HepG2 (cell line): Measurements from ENCODE around the gene SNF8. TPM values are rescaled to one million over a fixed set of nuclear protein-coding genes. Genes with fewer than 3 reads are reported as not detected.
A peak's percentile ranks its signal among the peaks of the same experiment; 100 is the strongest.

Experiments
- ATAC-seq: fragments of 200-7000 bp; cut with Tn5 transposase; 3 replicates; pipeline ENCODE4 v1.9.1; 2020; ENCODE audit warnings: mild to moderate bottlenecking, moderate library complexity
- BruUV-seq: library from RNA; stranded (reverse); fragments of 400-500 nt; replicated peaks from 2 replicates; lab custom pipeline; 2021; lab: Mats Ljungman, UMichigan
- CTCF ChIA-PET: fragments of 300-600 bp; formaldehyde crosslinking; extraction: SDS; loops from one replicate; lab custom pipeline; 2021; ENCODE audit warnings: low total read pairs, inconsistent platforms, low intra/inter-chr PET ratio; lab: Yijun Ruan, JAX
- POLR2A ChIA-PET: fragments of 350-600 bp; sonication (Branson Sonifier 250); formaldehyde crosslinking; loops from one replicate; lab custom pipeline; 2020; ENCODE audit warnings: antibody characterized with exemption, inconsistent platforms; lab: Yijun Ruan, JAX
- DNase-seq: peaks from one replicate; pipeline ENCODE4 v3.0.0-alpha.2; 2015; ENCODE audit warnings: low spot score
- FAIRE-seq: peaks from 3 replicates; lab custom pipeline; 2011; peaks lifted over from hg19 to GRCh38; lab: Jason Lieb, UNC
- H2AFZ ChIP-seq: one replicate; pipeline ENCODE4 v1.6.1; 2011; ENCODE audit warnings: low read length, inconsistent platforms
- H3K27ac ChIP-seq: fragments of 300-600 bp; 3 replicates; pipeline ENCODE4 v1.8.0; 2011; ENCODE audit warnings: mixed run types, mild to moderate bottlenecking, mixed read lengths, low read length, inconsistent platforms; ENCODE audit not compliant: insufficient read depth; ENCODE audit errors: extremely low read length
- H3K27me3 ChIP-seq, 2 experiments: fragments of 200-600 bp in 1 of 2; 2 replicates in 1 of 2; 3 replicates in 1 of 2; pipeline versions ENCODE4 v1.6.0 to v1.8.0; 2011; ENCODE audit warnings: low read length in 2 of 2, mild to moderate bottlenecking in 2 of 2, moderate library complexity in 2 of 2, inconsistent platforms in 1 of 2; ENCODE audit not compliant: insufficient read depth in 2 of 2, control insufficient read depth in 1 of 2
- H3K36me3 ChIP-seq, 2 experiments: fragments of 200-600 bp in 1 of 2; replicated peaks in 1 of 2; 2 replicates in 1 of 2; 3 replicates in 1 of 2; pipeline versions ENCODE4 v1.5.1 to v1.8.0; 2011; ENCODE audit warnings: low read length in 2 of 2, inconsistent platforms in 1 of 2; ENCODE audit not compliant: insufficient read depth in 2 of 2, control insufficient read depth in 1 of 2
- H3K4me1 ChIP-seq: 2 replicates; pipeline ENCODE4 v1.5.1; 2012; ENCODE audit warnings: low read length, inconsistent platforms; ENCODE audit not compliant: insufficient read depth
- H3K4me2 ChIP-seq: 2 replicates; pipeline ENCODE4 v1.6.0; 2011; ENCODE audit warnings: low read depth, low read length, inconsistent platforms
- H3K4me3 ChIP-seq, 3 experiments: fragments of 200-600 bp in 1 of 3; sonication (generic), shearing (Covaris generic) in 1 of 3; replicated peaks in 1 of 3; 2 replicates each; pipeline ENCODE4 v1.5.1; 2011 to 2016; ENCODE audit warnings: low read length in 3 of 3, inconsistent platforms in 2 of 3, low read depth in 2 of 3, mild to moderate bottlenecking in 2 of 3, control low read depth in 1 of 3, mixed read lengths in 1 of 3; ENCODE audit not compliant: insufficient read depth in 1 of 3
- H3K79me2 ChIP-seq: one replicate; pipeline ENCODE4 v1.6.1; 2011; ENCODE audit warnings: low read length, inconsistent platforms; ENCODE audit not compliant: insufficient read depth
- H3K9ac ChIP-seq: 2 replicates; pipeline ENCODE4 v1.6.0; 2011; ENCODE audit warnings: mild to moderate bottlenecking, low read depth, low read length, inconsistent platforms; ENCODE audit not compliant: insufficient read depth
- H3K9me3 ChIP-seq: 2 replicates; pipeline ENCODE4 v1.5.1; 2012; ENCODE audit warnings: mild to moderate bottlenecking, low read length
- H4K20me1 ChIP-seq: 2 replicates; pipeline ENCODE4 v1.6.0; 2011; ENCODE audit warnings: inconsistent platforms, mild to moderate bottlenecking, low read length, moderate library complexity; ENCODE audit not compliant: insufficient read depth
- ETV6 ChIP-seq: sonication (generic); formaldehyde crosslinking; conservative IDR thresholded peaks from 2 replicates; pipeline ENCODE4 v1.4.0; 2020; ENCODE audit warnings: missing genetic modification reagents
- GZF1 ChIP-seq: sonication (generic); formaldehyde crosslinking; IDR thresholded peaks from 2 replicates; pipeline ENCODE4 v1.5.1; 2020; ENCODE audit warnings: mild to moderate bottlenecking, missing genetic modification reagents
- RBFOX2 ChIP-seq: fragments of 200-400 bp; formaldehyde crosslinking; IDR thresholded peaks from 2 replicates; pipeline ENCODE4 v1.6.1; 2017; ENCODE audit warnings: low read depth, mild to moderate bottlenecking, low read length
- SMYD3 ChIP-seq: sonication (generic); formaldehyde crosslinking; IDR thresholded peaks from 2 replicates; pipeline ENCODE4 v1.8.1; 2023; ENCODE audit warnings: mild to moderate bottlenecking, missing genetic modification reagents
- ZNF225 ChIP-seq: sonication (generic); formaldehyde crosslinking; IDR thresholded peaks from 2 replicates; pipeline ENCODE4 v1.4.0; 2020; ENCODE audit warnings: mild to moderate bottlenecking, missing genetic modification reagents
- ZNF292 ChIP-seq: sonication (generic); formaldehyde crosslinking; IDR thresholded peaks from 2 replicates; pipeline ENCODE4 v1.8.1; 2022; ENCODE audit warnings: mild to moderate bottlenecking, low read depth, missing genetic modification reagents, borderline replicate concordance
- ZNF569 ChIP-seq: sonication (generic); formaldehyde crosslinking; IDR thresholded peaks from 2 replicates; pipeline ENCODE4 v1.5.0; 2020; ENCODE audit warnings: mild to moderate bottlenecking, missing genetic modification reagents, moderate library complexity, borderline replicate concordance
- WGBS: methylation state at CpG from one replicate; pipeline ENCODE4 v1.1.6; 2017; ENCODE audit warnings: low lambda C conversion rate; 5-methylcytosine and 5-hydroxymethylcytosine counted together
- in situ Hi-C: cut with HindIII; loops from 2 replicates; pipeline ENCODE4 v1.10.0; 2017; ENCODE audit warnings: low pct_unique_long_range_greater_than_20kb; ENCODE audit not compliant: extremely low pct_ligation_motif_present
- intact Hi-C: fragments of 100-400 bp; cut with micrococcal nuclease; formaldehyde crosslinking; loops from one replicate; pipeline ENCODE4 v1.10.0; 2022; ENCODE audit not compliant: unreplicated experiment
- polyA plus RNA-seq, 8 experiments: library from polyadenylated mRNA; depleted of rRNA in 3 of 8; stranded (reverse) in 7 of 8; unstranded in 1 of 8; fragments of >200 nt; fragmentation: Illumina TruSeq in 4 of 8; extraction: Trizol in 4 of 8; gene quantifications; 2 replicates each; pipeline versions ENCODE4 v1.2.1 to v1.2.3, GENCODE V29; 2011 to 2016; ENCODE audit warnings: low read depth in 4 of 8, missing spikeins in 1 of 8, mixed read lengths in 1 of 8; ENCODE audit not compliant: insufficient read depth in 1 of 8
- total RNA-seq, 5 experiments: library from RNA; depleted of rRNA; stranded (reverse); fragments of >200 nt; fragmentation: Illumina TruSeq; extraction: Trizol; gene quantifications; 2 replicates each; pipeline ENCODE4 v1.2.3, GENCODE V29; 2016; ENCODE audit warnings: low read depth in 1 of 5
- TF ChIP-seq, protein P1 (sequence below), 2 experiments: IDR thresholded peaks; 2 replicates each; pipeline ENCODE4 v1.6.1; 2011 to 2012; ENCODE audit warnings: low read length in 2 of 2, borderline replicate concordance in 1 of 2, low read depth in 1 of 2, mild to moderate bottlenecking in 1 of 2, moderate library complexity in 1 of 2

SNF8 gene
- total and polyA plus RNA-seq, 2 of the 13 experiments (the other 11 are each of a cell fraction or from before 2014, with no cell fraction given), result 114 to 153 TPM

DNA sequence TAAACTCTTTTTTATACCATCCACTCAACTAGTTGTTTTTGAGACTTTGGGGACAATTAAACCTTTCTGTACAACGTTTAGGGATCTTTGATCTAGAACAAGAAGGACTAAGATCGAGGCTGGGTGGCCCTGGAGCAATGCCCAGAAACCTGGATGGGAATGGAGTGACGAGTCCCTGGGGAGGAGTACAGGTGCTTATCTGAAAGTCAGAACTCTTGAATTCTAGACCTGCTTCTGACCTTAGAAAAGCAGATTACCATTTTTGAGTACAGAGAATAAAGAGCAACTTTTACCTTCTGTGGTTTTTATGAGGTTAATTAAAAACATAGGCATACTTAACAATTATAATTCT lies 18.7 kb downstream of the SNF8 start:
- no peak overlapping the region for H2AFZ ChIP-seq
- no peaks in the 10 kb centered on the region for H4K20me1 ChIP-seq
- peaks cover 44 to 88% of the 10 kb centered on the region in 2 experiments for H3K36me3 ChIP-seq
- ATAC-seq (no peak), DNase-seq (no peak), FAIRE-seq (no peak)
- no peaks in the 10 kb centered on the region for H3K79me2 ChIP-seq
- H3K4me3 ChIP-seq, result no peak overlapping the region
- no peak overlapping the region for H3K27ac ChIP-seq
- in situ Hi-C loops, result no loop called here
- H3K9ac ChIP-seq, result no peak overlapping the region
- CTCF ChIA-PET, result no interaction called here
- no peaks in the 10 kb centered on the region for H3K9me3 ChIP-seq
- 72% methylated on average over 3 of the region's 3 CpGs for WGBS
- BruUV-seq, result no TSS peak
- intact Hi-C loops, result no loop called here
- no peaks in the 10 kb centered on the region for H3K27me3 ChIP-seq
- H3K4me1 ChIP-seq, result peaks cover 15% of the 10 kb centered on the region
- no peak overlapping the region for H3K4me2 ChIP-seq
- POLR2A ChIA-PET, result no interaction called here
- TF ChIP-seq SMYD3, result no peak
- 0 out of 2 replicates have a peak, but pooled peaks have one; percentile 30 for TF ChIP-seq RBFOX2
- TF ChIP-seq GZF1 (CRISPR knock-in tag), result no peak
- no peak for TF ChIP-seq ZNF225 (CRISPR knock-in tag)
- TF ChIP-seq, protein P1, sequence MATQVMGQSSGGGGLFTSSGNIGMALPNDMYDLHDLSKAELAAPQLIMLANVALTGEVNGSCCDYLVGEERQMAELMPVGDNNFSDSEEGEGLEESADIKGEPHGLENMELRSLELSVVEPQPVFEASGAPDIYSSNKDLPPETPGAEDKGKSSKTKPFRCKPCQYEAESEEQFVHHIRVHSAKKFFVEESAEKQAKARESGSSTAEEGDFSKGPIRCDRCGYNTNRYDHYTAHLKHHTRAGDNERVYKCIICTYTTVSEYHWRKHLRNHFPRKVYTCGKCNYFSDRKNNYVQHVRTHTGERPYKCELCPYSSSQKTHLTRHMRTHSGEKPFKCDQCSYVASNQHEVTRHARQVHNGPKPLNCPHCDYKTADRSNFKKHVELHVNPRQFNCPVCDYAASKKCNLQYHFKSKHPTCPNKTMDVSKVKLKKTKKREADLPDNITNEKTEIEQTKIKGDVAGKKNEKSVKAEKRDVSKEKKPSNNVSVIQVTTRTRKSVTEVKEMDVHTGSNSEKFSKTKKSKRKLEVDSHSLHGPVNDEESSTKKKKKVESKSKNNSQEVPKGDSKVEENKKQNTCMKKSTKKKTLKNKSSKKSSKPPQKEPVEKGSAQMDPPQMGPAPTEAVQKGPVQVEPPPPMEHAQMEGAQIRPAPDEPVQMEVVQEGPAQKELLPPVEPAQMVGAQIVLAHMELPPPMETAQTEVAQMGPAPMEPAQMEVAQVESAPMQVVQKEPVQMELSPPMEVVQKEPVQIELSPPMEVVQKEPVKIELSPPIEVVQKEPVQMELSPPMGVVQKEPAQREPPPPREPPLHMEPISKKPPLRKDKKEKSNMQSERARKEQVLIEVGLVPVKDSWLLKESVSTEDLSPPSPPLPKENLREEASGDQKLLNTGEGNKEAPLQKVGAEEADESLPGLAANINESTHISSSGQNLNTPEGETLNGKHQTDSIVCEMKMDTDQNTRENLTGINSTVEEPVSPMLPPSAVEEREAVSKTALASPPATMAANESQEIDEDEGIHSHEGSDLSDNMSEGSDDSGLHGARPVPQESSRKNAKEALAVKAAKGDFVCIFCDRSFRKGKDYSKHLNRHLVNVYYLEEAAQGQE (IDR thresholded peaks at IDR 0.05; ENCODE audit: borderline replicate concordance in 1 of 2, low read depth in 1 of 2, low read length in 2 of 2), result no peak
- no peak for TF ChIP-seq ZNF292 (CRISPR knock-in tag)
- no peak for TF ChIP-seq ETV6 (CRISPR knock-in tag)
- TF ChIP-seq ZNF569 (CRISPR knock-in tag), result no peak
